Astrocyte (in vitro differentiated cells and primary cell): ENCODE measurements around the gene ANXA7. TPM values are rescaled to one million over a fixed set of nuclear protein-coding genes. Genes with fewer than 3 reads are reported as not detected.

Experiments used
- DNase-seq: peaks from one replicate; pipeline ENCODE4 v3.0.0-alpha.2; 2010; ENCODE audit warnings: low read depth
- FAIRE-seq: peaks from 2 replicates; lab custom pipeline; 2011; peaks lifted over from hg19 to GRCh38; lab: Jason Lieb, UNC
- H2AFZ ChIP-seq: 2 replicates; pipeline ENCODE4 v1.6.0; 2012; ENCODE audit warnings: low read depth, low read length, inconsistent platforms
- H3K27ac ChIP-seq: 2 replicates; pipeline ENCODE4 v1.5.1; 2011; ENCODE audit warnings: low read depth, low read length, inconsistent platforms
- H3K27me3 ChIP-seq: 2 replicates; pipeline ENCODE4 v1.6.0; 2011; ENCODE audit warnings: low read length, inconsistent platforms; ENCODE audit not compliant: insufficient read depth
- H3K36me3 ChIP-seq: 2 replicates; pipeline ENCODE4 v1.5.1; 2011; ENCODE audit warnings: low read length, inconsistent platforms; ENCODE audit not compliant: insufficient read depth
- H3K4me1 ChIP-seq: 2 replicates; pipeline ENCODE4 v1.5.1; 2011; ENCODE audit warnings: low read length, inconsistent platforms; ENCODE audit not compliant: insufficient read depth
- H3K4me2 ChIP-seq: 2 replicates; pipeline ENCODE4 v1.6.0; 2012; ENCODE audit warnings: low read length, inconsistent platforms
- H3K4me3 ChIP-seq: 2 replicates; pipeline ENCODE4 v1.5.1; 2011; ENCODE audit warnings: low read depth, mild to moderate bottlenecking, low read length, inconsistent platforms; ENCODE audit not compliant: insufficient read depth
- H3K79me2 ChIP-seq: 2 replicates; pipeline ENCODE4 v1.6.0; 2012; ENCODE audit warnings: mild to moderate bottlenecking, low read length, inconsistent platforms; ENCODE audit not compliant: insufficient read depth
- H3K9ac ChIP-seq: 2 replicates; pipeline ENCODE4 v1.6.0; 2012; ENCODE audit warnings: mild to moderate bottlenecking, low read length, inconsistent platforms
- H3K9me3 ChIP-seq: 2 replicates; pipeline ENCODE4 v1.5.1; 2012; ENCODE audit warnings: low read depth, mild to moderate bottlenecking, low read length, inconsistent platforms; ENCODE audit not compliant: insufficient read depth
- H4K20me1 ChIP-seq: 2 replicates; pipeline ENCODE4 v1.6.0; 2012; ENCODE audit warnings: low read length, inconsistent platforms; ENCODE audit not compliant: insufficient read depth
- H3K27ac Mint-ChIP-seq: one replicate; pipeline ENCODE4 v1.8.0; 2021; ENCODE audit warnings: mild to moderate bottlenecking, mixed read lengths; ENCODE audit not compliant: unreplicated experiment
- H3K27me3 Mint-ChIP-seq: one replicate; pipeline ENCODE4 v1.8.0; 2021; ENCODE audit warnings: low read depth, mixed read lengths; ENCODE audit not compliant: unreplicated experiment
- H3K36me3 Mint-ChIP-seq: one replicate; pipeline ENCODE4 v1.8.0; 2021; ENCODE audit warnings: low read depth, mixed read lengths; ENCODE audit not compliant: unreplicated experiment
- H3K4me1 Mint-ChIP-seq: one replicate; pipeline ENCODE4 v1.8.0; 2021; ENCODE audit warnings: low read depth, mixed read lengths; ENCODE audit not compliant: unreplicated experiment
- H3K4me3 Mint-ChIP-seq: one replicate; pipeline ENCODE4 v1.8.0; 2021; ENCODE audit warnings: mild to moderate bottlenecking, moderate library complexity, mixed read lengths; ENCODE audit not compliant: unreplicated experiment
- H3K9me3 Mint-ChIP-seq: one replicate; pipeline ENCODE4 v1.8.0; 2021; ENCODE audit warnings: mild to moderate bottlenecking, mixed read lengths; ENCODE audit not compliant: unreplicated experiment
- EZH2 ChIP-seq: IDR thresholded peaks from 2 replicates; pipeline ENCODE4 v1.6.1; 2012; ENCODE audit warnings: mild to moderate bottlenecking, low read length, inconsistent platforms; ENCODE audit not compliant: insufficient read depth
- total RNA-seq: library from RNA; stranded (reverse); gene quantifications from 2 replicates; pipeline ENCODE4 v1.2.1, GENCODE V29; 2021
- TF ChIP-seq, protein P1 (sequence below): IDR thresholded peaks from 2 replicates; pipeline ENCODE4 v1.5.1; 2011; ENCODE audit warnings: low read depth, mild to moderate bottlenecking, inconsistent platforms, low read length, moderate library complexity; ENCODE audit not compliant: insufficient read depth

Gene ANXA7
- total RNA-seq, 1 donor from 2014 or later: 79.6 TPM

DNA sequence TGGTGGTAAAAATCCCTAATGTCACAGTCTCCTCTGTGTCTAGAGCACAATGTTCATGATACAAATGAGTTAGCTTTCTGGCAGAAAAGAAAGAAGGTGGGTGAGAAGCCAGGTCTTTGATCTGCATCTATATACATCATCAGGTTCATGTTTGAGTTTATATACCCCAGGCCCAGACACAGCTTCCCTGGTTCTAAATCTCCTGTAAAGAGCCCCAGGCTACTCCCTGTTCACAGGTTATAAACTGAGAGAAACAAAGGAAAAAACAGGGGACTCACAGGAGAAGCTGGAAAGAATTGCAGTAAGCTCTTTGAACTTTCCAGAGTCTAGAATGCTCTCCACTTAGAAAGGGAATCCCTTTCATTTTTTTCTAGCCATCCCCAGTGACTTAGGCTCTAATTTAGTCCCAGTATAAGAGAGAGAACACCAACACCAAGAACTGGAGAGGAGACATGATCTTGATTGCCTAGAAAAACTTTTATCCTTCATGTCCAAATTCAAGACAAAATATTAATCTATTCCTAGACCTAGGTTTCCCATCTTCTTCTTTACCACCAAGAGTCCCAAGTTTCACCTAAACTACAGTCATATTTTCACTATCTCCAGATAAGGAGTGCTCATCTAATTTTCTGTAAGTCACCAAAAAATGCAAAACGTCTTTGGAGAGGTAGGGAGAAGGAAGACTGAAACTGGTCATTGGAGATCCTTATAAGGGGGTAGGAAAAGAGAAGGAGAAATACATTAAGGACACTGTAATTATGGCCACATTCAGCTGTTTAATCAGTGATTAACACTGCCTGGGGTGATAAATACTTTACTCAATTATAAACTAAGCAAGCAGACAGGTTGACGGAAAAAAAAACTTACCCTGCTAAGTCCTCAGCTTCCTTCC, 19.0 kb upstream of the ANXA7 start:
- Histone ChIP-seq H3K27me3 (no peaks in the 10 kb centered on the region), H3K9ac (no peak overlapping the region), H3K4me3 (no peak overlapping the region), H3K36me3 (peaks cover 11% of the 10 kb centered on the region), H3K79me2 (no peaks in the 10 kb centered on the region), H4K20me1 (no peaks in the 10 kb centered on the region), H2AFZ (no peak overlapping the region), H3K27ac (no peak overlapping the region), H3K4me2 (no peak overlapping the region), H3K4me1 (no peaks in the 10 kb centered on the region), H3K9me3 (no peaks in the 10 kb centered on the region)
- no peak for TF ChIP-seq EZH2
- TF ChIP-seq, protein P1, sequence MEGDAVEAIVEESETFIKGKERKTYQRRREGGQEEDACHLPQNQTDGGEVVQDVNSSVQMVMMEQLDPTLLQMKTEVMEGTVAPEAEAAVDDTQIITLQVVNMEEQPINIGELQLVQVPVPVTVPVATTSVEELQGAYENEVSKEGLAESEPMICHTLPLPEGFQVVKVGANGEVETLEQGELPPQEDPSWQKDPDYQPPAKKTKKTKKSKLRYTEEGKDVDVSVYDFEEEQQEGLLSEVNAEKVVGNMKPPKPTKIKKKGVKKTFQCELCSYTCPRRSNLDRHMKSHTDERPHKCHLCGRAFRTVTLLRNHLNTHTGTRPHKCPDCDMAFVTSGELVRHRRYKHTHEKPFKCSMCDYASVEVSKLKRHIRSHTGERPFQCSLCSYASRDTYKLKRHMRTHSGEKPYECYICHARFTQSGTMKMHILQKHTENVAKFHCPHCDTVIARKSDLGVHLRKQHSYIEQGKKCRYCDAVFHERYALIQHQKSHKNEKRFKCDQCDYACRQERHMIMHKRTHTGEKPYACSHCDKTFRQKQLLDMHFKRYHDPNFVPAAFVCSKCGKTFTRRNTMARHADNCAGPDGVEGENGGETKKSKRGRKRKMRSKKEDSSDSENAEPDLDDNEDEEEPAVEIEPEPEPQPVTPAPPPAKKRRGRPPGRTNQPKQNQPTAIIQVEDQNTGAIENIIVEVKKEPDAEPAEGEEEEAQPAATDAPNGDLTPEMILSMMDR: no peak
- FAIRE-seq (no peak), DNase-seq (no peak)
- H3K27ac Mint-ChIP-seq: no peak overlapping the region
- no peak overlapping the region for H3K4me3 Mint-ChIP-seq
- H3K4me1 Mint-ChIP-seq: no peaks in the 10 kb centered on the region
- H3K9me3 Mint-ChIP-seq: no peaks in the 10 kb centered on the region
- no peaks in the 10 kb centered on the region for H3K27me3 Mint-ChIP-seq
- H3K36me3 Mint-ChIP-seq: peaks cover 9% of the 10 kb centered on the region

DNA sequence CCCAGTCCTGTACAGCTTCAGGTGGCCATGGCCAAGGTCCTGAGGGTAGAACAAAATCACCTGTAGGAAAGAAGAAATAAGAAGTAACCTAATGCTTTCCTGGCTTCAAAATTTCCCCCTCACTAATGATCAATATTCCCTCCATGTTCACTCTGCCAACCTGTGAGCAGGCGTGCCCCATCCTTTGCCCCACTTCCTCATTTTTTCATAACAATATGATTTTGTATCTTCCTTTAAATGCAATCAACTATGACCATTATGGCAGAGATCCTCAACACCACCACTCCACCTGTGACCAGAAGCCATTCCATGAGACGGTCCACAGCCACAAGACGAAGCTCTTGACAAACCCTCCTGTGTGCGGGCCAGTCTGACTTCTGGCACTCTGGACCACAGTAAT, 12.5 kb upstream of the ANXA7 start:
- peak overlapping the region; percentile 3 for H3K4me3 Mint-ChIP-seq
- no peak overlapping the region for H3K27ac ChIP-seq
- no peak overlapping the region for H3K9ac ChIP-seq
- no peaks in the 10 kb centered on the region for H3K27me3 Mint-ChIP-seq
- H3K4me2 ChIP-seq: no peak overlapping the region
- H3K36me3 ChIP-seq: peaks cover 40% of the 10 kb centered on the region
- no peak for TF ChIP-seq EZH2
- TF ChIP-seq, protein P1: no peak
- H2AFZ ChIP-seq: no peak overlapping the region
- H3K27ac Mint-ChIP-seq: no peak overlapping the region
- H3K9me3 Mint-ChIP-seq: no peaks in the 10 kb centered on the region
- no peak for FAIRE-seq
- no peaks in the 10 kb centered on the region for H3K9me3 ChIP-seq
- no peaks in the 10 kb centered on the region for H4K20me1 ChIP-seq
- no peak overlapping the region for H3K4me3 ChIP-seq
- H3K4me1 ChIP-seq: no peaks in the 10 kb centered on the region
- no peaks in the 10 kb centered on the region for H3K27me3 ChIP-seq
- no peak for DNase-seq
- no peaks in the 10 kb centered on the region for H3K4me1 Mint-ChIP-seq
- no peaks in the 10 kb centered on the region for H3K79me2 ChIP-seq
- peaks cover 34% of the 10 kb centered on the region for H3K36me3 Mint-ChIP-seq

DNA sequence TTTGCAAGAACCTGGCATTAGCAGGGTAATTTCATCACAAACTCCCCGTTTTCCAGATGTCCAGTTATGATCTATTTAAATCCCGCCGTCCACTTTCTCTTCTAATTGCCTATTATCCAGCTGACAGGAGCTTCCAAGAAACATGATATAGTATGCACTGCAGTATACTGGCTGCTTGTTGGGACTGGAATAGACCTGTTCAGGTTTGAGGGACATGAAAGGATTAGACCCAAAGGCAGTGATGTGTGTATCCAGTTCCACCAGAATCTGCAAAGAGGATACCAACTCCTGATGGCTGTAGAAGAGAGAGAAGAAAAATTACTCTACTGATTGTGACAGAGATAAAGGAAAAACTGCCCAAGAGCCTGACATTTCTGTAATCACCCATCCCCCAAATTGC, 10.6 kb upstream of the ANXA7 start:
- no peak for TF ChIP-seq EZH2
- TF ChIP-seq, protein P1: no peak
- Histone ChIP-seq H3K4me1 (peaks cover 2% of the 10 kb centered on the region), H3K27me3 (no peaks in the 10 kb centered on the region), H3K9ac (no peak overlapping the region), H3K4me2 (no peak overlapping the region), H3K79me2 (no peaks in the 10 kb centered on the region), H3K4me3 (no peak overlapping the region), H3K36me3 (peaks cover 42% of the 10 kb centered on the region), H4K20me1 (no peaks in the 10 kb centered on the region), H3K9me3 (no peaks in the 10 kb centered on the region), H3K27ac (no peak overlapping the region), H2AFZ (no peak overlapping the region)
- FAIRE-seq (no peak), DNase-seq (no peak)
- H3K4me3 Mint-ChIP-seq: no peak overlapping the region
- peaks cover 34% of the 10 kb centered on the region for H3K36me3 Mint-ChIP-seq
- no peaks in the 10 kb centered on the region for H3K27me3 Mint-ChIP-seq
- H3K9me3 Mint-ChIP-seq: no peaks in the 10 kb centered on the region
- H3K4me1 Mint-ChIP-seq: no peaks in the 10 kb centered on the region
- no peak overlapping the region for H3K27ac Mint-ChIP-seq
